Smooth muscle cell (in vitro differentiated cells): ENCODE data around the gene LAMA3. TPM values are rescaled to one million over a fixed set of nuclear protein-coding genes. Genes with fewer than 3 reads are reported as not detected.

Experiments
- DNase-seq: peaks from one replicate; lab custom pipeline; 2025; ENCODE audit not compliant: unreplicated experiment; lab: John Stamatoyannopoulos, UW
- H2AFZ ChIP-seq: fragments of 200-600 bp; sonication (generic); 2 replicates; pipeline ENCODE4 v1.6.0; 2016; ENCODE audit warnings: antibody characterized with exemption, low read depth, mild to moderate bottlenecking
- H3F3A ChIP-seq: fragments of 200-600 bp; sonication (generic); 2 replicates; pipeline ENCODE4 v1.6.0; 2017; ENCODE audit warnings: antibody characterized with exemption, low read depth
- H3K27ac ChIP-seq: fragments of 200-600 bp; sonication (generic); 2 replicates; pipeline ENCODE4 v1.5.1; 2016; ENCODE audit warnings: low read depth, mild to moderate bottlenecking
- H3K27me3 ChIP-seq: fragments of 200-600 bp; sonication (generic); 2 replicates; pipeline ENCODE4 v1.6.1; 2016; ENCODE audit warnings: low read depth, mild to moderate bottlenecking
- H3K36me3 ChIP-seq: fragments of 200-600 bp; sonication (generic); 2 replicates; pipeline ENCODE4 v1.5.1; 2016; ENCODE audit warnings: low read depth
- H3K4me1 ChIP-seq: fragments of 200-600 bp; sonication (generic); 2 replicates; pipeline ENCODE4 v1.5.1; 2016; ENCODE audit warnings: low read depth
- H3K4me2 ChIP-seq: fragments of 200-600 bp; sonication (generic); 2 replicates; pipeline ENCODE4 v1.6.0; 2016; ENCODE audit warnings: mild to moderate bottlenecking
- H3K4me3 ChIP-seq: fragments of 200-600 bp; sonication (generic); 2 replicates; pipeline ENCODE4 v1.5.1; 2016; ENCODE audit warnings: mild to moderate bottlenecking
- H3K79me2 ChIP-seq: fragments of 200-600 bp; sonication (generic); 2 replicates; pipeline ENCODE4 v1.6.0; 2016; ENCODE audit warnings: low read depth, mild to moderate bottlenecking
- H3K9ac ChIP-seq: fragments of 200-600 bp; sonication (generic); 2 replicates; pipeline ENCODE4 v1.6.0; 2016; ENCODE audit warnings: low read depth
- H3K9me3 ChIP-seq: fragments of 200-600 bp; sonication (generic); replicated peaks from 2 replicates; pipeline ENCODE4 v1.5.1; 2016; ENCODE audit warnings: low read depth
- H4K20me1 ChIP-seq: fragments of 200-600 bp; sonication (generic); 2 replicates; pipeline ENCODE4 v1.6.0; 2016; ENCODE audit warnings: low read depth
- CTCF ChIP-seq: fragments of 200-600 bp; sonication (generic); IDR thresholded peaks from 2 replicates; pipeline ENCODE4 v1.5.1; 2017; ENCODE audit warnings: borderline replicate concordance, mild to moderate bottlenecking, antibody characterized with exemption; ENCODE audit not compliant: insufficient read depth, poor library complexity, severe bottlenecking
- WGBS: methylation state at CpG from one replicate; pipeline ENCODE4 v1.1.7; 2016; ENCODE audit warnings: low lambda C conversion rate; 5-methylcytosine and 5-hydroxymethylcytosine counted together
- polyA plus RNA-seq: library from polyadenylated mRNA; unstranded; fragments of >200 nt; fragmentation: Nextera tagmentation; extraction: Ambion mirVana; gene quantifications from 2 replicates; pipeline ENCODE4 v1.2.1, GENCODE V29; 2016
- total RNA-seq: library from RNA; depleted of rRNA; stranded (reverse); fragments of >200 nt; gene quantifications from 2 replicates; pipeline ENCODE4 v1.2.3, GENCODE V29; 2014

The LAMA3 gene
- total and polyA plus RNA-seq, 2 experiments from 2014 or later = 7.8 to 23.1 TPM

GRCh38 chr18:23641937-23642666 lies 47.2 kb upstream of the LAMA3 start:
- no peaks in the 10 kb centered on the region for H3K4me1 ChIP-seq
- H3K9me3 ChIP-seq = no peaks in the 10 kb centered on the region
- no peak overlapping the region for H3K4me3 ChIP-seq
- H3K79me2 ChIP-seq = no peaks in the 10 kb centered on the region
- H2AFZ ChIP-seq = no peak overlapping the region
- no peaks in the 10 kb centered on the region for H3K36me3 ChIP-seq
- TF ChIP-seq CTCF = no peak
- H4K20me1 ChIP-seq = no peaks in the 10 kb centered on the region
- no peak overlapping the region for H3K27ac ChIP-seq
- H3K4me2 ChIP-seq = no peak overlapping the region
- H3K27me3 ChIP-seq = peaks cover 15% of the 10 kb centered on the region
- no peaks in the 10 kb centered on the region for H3F3A ChIP-seq
- WGBS = 91% methylated on average over 11 of the region's 11 CpGs
- no peak for DNase-seq
- no peak overlapping the region for H3K9ac ChIP-seq

- no peak overlapping the region for H3K9ac ChIP-seq
- H3K9me3 ChIP-seq = no peaks in the 10 kb centered on the region
- no peak overlapping the region for H3K27ac ChIP-seq
- H3F3A ChIP-seq = no peaks in the 10 kb centered on the region
- H3K4me3 ChIP-seq = no peak overlapping the region
- 73% methylated on average over 2 of the region's 2 CpGs for WGBS
- H4K20me1 ChIP-seq = no peaks in the 10 kb centered on the region
- no peak for DNase-seq
- no peak overlapping the region for H2AFZ ChIP-seq
- H3K79me2 ChIP-seq = no peaks in the 10 kb centered on the region
- H3K4me2 ChIP-seq = no peak overlapping the region
- H3K27me3 ChIP-seq = peaks cover 13% of the 10 kb centered on the region
- no peaks in the 10 kb centered on the region for H3K4me1 ChIP-seq
- no peak for TF ChIP-seq CTCF
- no peaks in the 10 kb centered on the region for H3K36me3 ChIP-seq
These were observed 45.3 kb upstream of the LAMA3 start for GRCh38 chr18:23643815-23644490.

GRCh38 chr18:23645568-23646175 lies 43.6 kb upstream of the LAMA3 start:
- no peaks in the 10 kb centered on the region for H3F3A ChIP-seq
- H4K20me1 ChIP-seq = no peaks in the 10 kb centered on the region
- WGBS = 96% methylated on average over 4 of the region's 4 CpGs
- TF ChIP-seq CTCF = no peak
- no peaks in the 10 kb centered on the region for H3K4me1 ChIP-seq
- no peak overlapping the region for H2AFZ ChIP-seq
- no peak overlapping the region for H3K4me2 ChIP-seq
- no peaks in the 10 kb centered on the region for H3K9me3 ChIP-seq
- no peaks in the 10 kb centered on the region for H3K36me3 ChIP-seq
- H3K27ac ChIP-seq = no peak overlapping the region
- H3K79me2 ChIP-seq = no peaks in the 10 kb centered on the region
- H3K27me3 ChIP-seq = peaks cover 15% of the 10 kb centered on the region
- H3K9ac ChIP-seq = no peak overlapping the region
- no peak overlapping the region for H3K4me3 ChIP-seq
- no peak for DNase-seq
